Measurements from ENCODE around the gene RXRA. TPM values are rescaled to one million over a fixed set of nuclear protein-coding genes. Genes with fewer than 3 reads are reported as not detected.

RXRA gene
- total and polyA plus RNA-seq, 2 of the 13 experiments (the other 11 are each of a cell fraction or from before 2014, with no cell fraction given), result 18.9 to 29.2 TPM

GRCh38 chr9:134399435-134400056, 73.3 kb downstream of the RXRA start:
- CTCF ChIA-PET (ENCODE audit: low intra/inter-chr PET ratio, low total read pairs), result interaction anchor here (0.7 kb wide), 1 partner anchor 44 kb away, joined by 3 read pairs; no protein-coding TSS in a partner anchor
- BruUV-seq (replicated peaks), result no TSS peak
- H3K4me1 ChIP-seq (ENCODE audit: insufficient read depth, low read length), result no peaks in the 10 kb centered on the region
- TF ChIP-seq, protein P1, sequence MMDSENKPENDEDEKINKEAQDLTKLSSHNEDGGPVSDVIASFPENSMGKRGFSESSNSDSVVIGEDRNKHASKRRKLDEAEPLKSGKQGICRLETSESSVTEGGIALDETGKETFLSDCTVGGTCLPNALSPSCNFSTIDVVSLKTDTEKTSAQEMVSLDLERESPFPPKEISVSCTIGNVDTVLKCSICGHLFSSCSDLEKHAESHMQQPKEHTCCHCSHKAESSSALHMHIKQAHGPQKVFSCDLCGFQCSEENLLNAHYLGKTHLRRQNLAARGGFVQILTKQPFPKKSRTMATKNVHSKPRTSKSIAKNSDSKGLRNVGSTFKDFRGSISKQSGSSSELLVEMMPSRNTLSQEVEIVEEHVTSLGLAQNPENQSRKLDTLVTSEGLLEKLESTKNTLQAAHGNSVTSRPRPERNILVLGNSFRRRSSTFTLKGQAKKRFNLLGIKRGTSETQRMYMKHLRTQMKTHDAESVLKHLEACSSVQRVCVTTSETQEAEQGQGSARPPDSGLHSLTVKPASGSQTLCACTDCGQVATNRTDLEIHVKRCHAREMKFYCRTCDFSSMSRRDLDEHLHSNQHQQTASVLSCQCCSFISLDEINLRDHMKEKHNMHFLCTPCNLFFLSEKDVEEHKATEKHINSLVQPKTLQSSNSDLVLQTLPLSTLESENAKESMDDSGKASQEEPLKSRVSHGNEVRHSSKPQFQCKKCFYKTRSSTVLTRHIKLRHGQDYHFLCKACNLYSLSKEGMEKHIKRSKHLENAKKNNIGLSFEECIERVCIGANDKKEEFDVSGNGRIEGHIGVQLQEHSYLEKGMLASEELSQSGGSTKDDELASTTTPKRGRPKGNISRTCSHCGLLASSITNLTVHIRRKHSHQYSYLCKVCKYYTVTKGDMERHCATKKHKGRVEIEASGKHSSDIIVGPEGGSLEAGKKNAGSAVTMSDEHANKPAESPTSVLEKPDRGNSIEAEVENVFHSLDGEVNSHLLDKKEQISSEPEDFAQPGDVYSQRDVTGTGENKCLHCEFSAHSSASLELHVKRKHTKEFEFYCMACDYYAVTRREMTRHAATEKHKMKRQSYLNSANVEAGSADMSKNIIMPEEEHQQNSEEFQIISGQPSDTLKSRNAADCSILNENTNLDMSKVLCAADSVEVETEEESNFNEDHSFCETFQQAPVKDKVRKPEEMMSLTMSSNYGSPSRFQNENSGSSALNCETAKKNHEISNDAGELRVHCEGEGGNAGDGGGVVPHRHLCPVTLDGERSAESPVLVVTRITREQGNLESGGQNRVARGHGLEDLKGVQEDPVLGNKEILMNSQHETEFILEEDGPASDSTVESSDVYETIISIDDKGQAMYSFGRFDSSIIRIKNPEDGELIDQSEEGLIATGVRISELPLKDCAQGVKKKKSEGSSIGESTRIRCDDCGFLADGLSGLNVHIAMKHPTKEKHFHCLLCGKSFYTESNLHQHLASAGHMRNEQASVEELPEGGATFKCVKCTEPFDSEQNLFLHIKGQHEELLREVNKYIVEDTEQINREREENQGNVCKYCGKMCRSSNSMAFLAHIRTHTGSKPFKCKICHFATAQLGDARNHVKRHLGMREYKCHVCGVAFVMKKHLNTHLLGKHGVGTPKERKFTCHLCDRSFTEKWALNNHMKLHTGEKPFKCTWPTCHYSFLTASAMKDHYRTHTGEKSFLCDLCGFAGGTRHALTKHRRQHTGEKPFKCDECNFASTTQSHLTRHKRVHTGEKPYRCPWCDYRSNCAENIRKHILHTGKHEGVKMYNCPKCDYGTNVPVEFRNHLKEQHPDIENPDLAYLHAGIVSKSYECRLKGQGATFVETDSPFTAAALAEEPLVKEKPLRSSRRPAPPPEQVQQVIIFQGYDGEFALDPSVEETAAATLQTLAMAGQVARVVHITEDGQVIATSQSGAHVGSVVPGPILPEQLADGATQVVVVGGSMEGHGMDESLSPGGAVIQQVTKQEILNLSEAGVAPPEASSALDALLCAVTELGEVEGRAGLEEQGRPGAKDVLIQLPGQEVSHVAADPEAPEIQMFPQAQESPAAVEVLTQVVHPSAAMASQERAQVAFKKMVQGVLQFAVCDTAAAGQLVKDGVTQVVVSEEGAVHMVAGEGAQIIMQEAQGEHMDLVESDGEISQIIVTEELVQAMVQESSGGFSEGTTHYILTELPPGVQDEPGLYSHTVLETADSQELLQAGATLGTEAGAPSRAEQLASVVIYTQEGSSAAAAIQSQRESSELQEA (CRISPR knock-in tag; IDR thresholded peaks at IDR 0.05; ENCODE audit: not compliant biosample characterization), result no peak
- TF ChIP-seq PHF20 (CRISPR knock-in tag; IDR thresholded peaks at IDR 0.05) (no peak), SETDB1 (CRISPR knock-in tag; IDR thresholded peaks at IDR 0.05; ENCODE audit: borderline replicate concordance) (peak; percentile 80; the same call in 1 of the 2 replicates), ZBTB38 (CRISPR knock-in tag; IDR thresholded peaks at IDR 0.05) (no peak), TARDBP (CRISPR knock-in tag; IDR thresholded peaks at IDR 0.05) (no peak), ZNF12 (CRISPR knock-in tag; IDR thresholded peaks at IDR 0.05) (no peak), ZNF362 (CRISPR knock-in tag; IDR thresholded peaks at IDR 0.05; ENCODE audit: borderline replicate concordance) (no peak), HMG20A (CRISPR knock-in tag; IDR thresholded peaks at IDR 0.05; ENCODE audit: borderline replicate concordance) (no peak)
- TF ChIP-seq, protein P2, sequence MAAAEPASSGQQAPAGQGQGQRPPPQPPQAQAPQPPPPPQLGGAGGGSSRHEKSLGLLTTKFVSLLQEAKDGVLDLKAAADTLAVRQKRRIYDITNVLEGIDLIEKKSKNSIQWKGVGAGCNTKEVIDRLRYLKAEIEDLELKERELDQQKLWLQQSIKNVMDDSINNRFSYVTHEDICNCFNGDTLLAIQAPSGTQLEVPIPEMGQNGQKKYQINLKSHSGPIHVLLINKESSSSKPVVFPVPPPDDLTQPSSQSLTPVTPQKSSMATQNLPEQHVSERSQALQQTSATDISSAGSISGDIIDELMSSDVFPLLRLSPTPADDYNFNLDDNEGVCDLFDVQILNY (CRISPR knock-in tag; conservative IDR thresholded peaks at IDR 0.05), result no peak
- TF ChIP-seq, protein P3, sequence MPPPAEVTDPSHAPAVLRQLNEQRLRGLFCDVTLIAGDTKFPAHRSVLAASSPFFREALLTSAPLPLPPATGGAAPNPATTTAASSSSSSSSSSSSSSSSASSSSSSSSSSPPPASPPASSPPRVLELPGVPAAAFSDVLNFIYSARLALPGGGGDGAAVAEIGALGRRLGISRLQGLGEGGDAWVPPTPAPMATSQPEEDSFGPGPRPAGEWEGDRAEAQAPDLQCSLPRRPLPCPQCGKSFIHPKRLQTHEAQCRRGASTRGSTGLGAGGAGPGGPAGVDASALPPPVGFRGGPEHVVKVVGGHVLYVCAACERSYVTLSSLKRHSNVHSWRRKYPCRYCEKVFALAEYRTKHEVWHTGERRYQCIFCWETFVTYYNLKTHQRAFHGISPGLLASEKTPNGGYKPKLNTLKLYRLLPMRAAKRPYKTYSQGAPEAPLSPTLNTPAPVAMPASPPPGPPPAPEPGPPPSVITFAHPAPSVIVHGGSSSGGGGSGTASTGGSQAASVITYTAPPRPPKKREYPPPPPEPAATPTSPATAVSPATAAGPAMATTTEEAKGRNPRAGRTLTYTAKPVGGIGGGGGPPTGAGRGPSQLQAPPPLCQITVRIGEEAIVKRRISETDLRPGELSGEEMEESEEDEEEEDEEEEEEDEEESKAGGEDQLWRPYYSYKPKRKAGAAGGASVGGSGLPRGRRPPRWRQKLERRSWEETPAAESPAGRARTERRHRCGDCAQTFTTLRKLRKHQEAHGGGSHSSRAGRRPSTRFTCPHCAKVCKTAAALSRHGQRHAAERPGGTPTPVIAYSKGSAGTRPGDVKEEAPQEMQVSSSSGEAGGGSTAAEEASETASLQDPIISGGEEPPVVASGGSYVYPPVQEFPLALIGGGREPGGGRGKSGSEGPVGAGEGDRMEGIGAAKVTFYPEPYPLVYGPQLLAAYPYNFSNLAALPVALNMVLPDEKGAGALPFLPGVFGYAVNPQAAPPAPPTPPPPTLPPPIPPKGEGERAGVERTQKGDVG (CRISPR knock-in tag; IDR thresholded peaks at IDR 0.05; ENCODE audit: borderline replicate concordance), result no peak

More at GRCh38 chr9:134399435-134400056, 73.3 kb downstream of the RXRA start:
- no peak overlapping the region for H3K4me3 ChIP-seq (replicated peaks in 1 of 3; ENCODE audit: insufficient read depth in 1 of 3, low read depth in 2 of 3, low read length in 3 of 3)
- POLR2A ChIA-PET, result no interaction called here
- H3K9me3 ChIP-seq (ENCODE audit: low read length), result peaks cover 10% of the 10 kb centered on the region
- peaks cover 27% of the 10 kb centered on the region for H3K79me2 ChIP-seq (ENCODE audit: insufficient read depth, low read length)
- intact Hi-C loops (cut with micrococcal nuclease; ENCODE audit: unreplicated experiment) (no loop called here), in situ Hi-C loops (cut with HindIII; ENCODE audit: extremely low pct_ligation_motif_present, low pct_unique_long_range_greater_than_20kb) (no loop called here)
- peaks cover 5 to 22% of the 10 kb centered on the region in 2 experiments; a peak in 4 of 5 replicates for H3K36me3 ChIP-seq (replicated peaks in 1 of 2; ENCODE audit: control insufficient read depth in 1 of 2, insufficient read depth in 2 of 2, low read length in 2 of 2)
- H3K9ac ChIP-seq (ENCODE audit: insufficient read depth, low read depth, low read length), result no peak overlapping the region
- no peak overlapping the region for H3K4me2 ChIP-seq (ENCODE audit: low read depth, low read length)
- H3K27ac ChIP-seq (ENCODE audit: extremely low read length, insufficient read depth, low read length), result no peak overlapping the region
- no peak for ATAC-seq
- no peaks in the 10 kb centered on the region for H3K27me3 ChIP-seq (ENCODE audit: control insufficient read depth in 1 of 2, insufficient read depth in 2 of 2, low read length in 2 of 2)
- WGBS (ENCODE audit: low lambda C conversion rate), result no CpG with 5 or more reads among the region's 2 CpGs
- peaks cover 54% of the 10 kb centered on the region for H4K20me1 ChIP-seq (ENCODE audit: insufficient read depth, low read length)
- H2AFZ ChIP-seq (ENCODE audit: low read length), result no peak overlapping the region
- DNase-seq (ENCODE audit: low spot score), result no peak
- peak; percentile 4 for FAIRE-seq
